Tibial nerve (tissue), 4 donors: Measurements from ENCODE around the gene OR13C9. TPM values are rescaled to one million over a fixed set of nuclear protein-coding genes. Genes with fewer than 3 reads are reported as not detected.
"Not testable (repeated sequence)": the region's sequence is repeated elsewhere in the genome, so short reads cannot be mapped to it uniquely, and the experiment has no call there.

Experiments used
- DNase-seq, 2 donors: peaks; one replicate each; pipeline ENCODE4 v3.0.0-alpha.2; 2019; ENCODE audit warnings: low spot score in 2 of 2
- H3K27ac ChIP-seq, 4 donors: fragments of 200-600 bp; sonication (generic) in 3 of 4; one replicate each; pipeline ENCODE4 v1.5.1; 2017 to 2019; ENCODE audit warnings: mild to moderate bottlenecking in 1 of 4
- H3K27me3 ChIP-seq, 2 donors: fragments of 200-600 bp; sonication (generic) in 1 of 2; one replicate each; pipeline versions ENCODE4 v1.5.1 to v1.6.0; 2017 to 2019
- H3K36me3 ChIP-seq, 3 donors: fragments of 200-600 bp; sonication (generic); one replicate each; pipeline ENCODE4 v1.5.1; 2018 to 2019
- H3K4me1 ChIP-seq, 4 donors: fragments of 200-600 bp; sonication (generic) in 3 of 4; one replicate each; pipeline ENCODE4 v1.5.1; 2017 to 2019
- H3K4me3 ChIP-seq, 4 donors: fragments of 200-600 bp; sonication (generic) in 3 of 4; one replicate each; pipeline ENCODE4 v1.5.1; 2017 to 2019; ENCODE audit warnings: mild to moderate bottlenecking in 1 of 4, moderate library complexity in 1 of 4
- H3K9me3 ChIP-seq, 4 donors: fragments of 200-600 bp; sonication (generic) in 3 of 4; one replicate each; pipeline ENCODE4 v1.5.1; 2017 to 2019
- EP300 ChIP-seq, 2 donors: sonication (generic); formaldehyde crosslinking; IDR thresholded peaks; one replicate each; pipeline ENCODE4 v1.6.1; 2017; ENCODE audit warnings: antibody characterized with exemption in 2 of 2, mild to moderate bottlenecking in 1 of 2
- POLR2A ChIP-seq, 2 donors: fragments of 450-650 bp; IDR thresholded peaks; one replicate each; pipeline ENCODE4 v1.6.1; 2017; ENCODE audit warnings: antibody characterized with exemption in 2 of 2, mild to moderate bottlenecking in 2 of 2, moderate library complexity in 2 of 2
- WGBS, 2 donors: methylation state at CpG; one replicate each; pipeline ENCODE4 v1.1.5; 2018; 5-methylcytosine and 5-hydroxymethylcytosine counted together
- total RNA-seq, 4 donors: library from RNA; depleted of rRNA; stranded (reverse); fragments of >200 nt; gene quantifications; one replicate each; pipeline ENCODE4 v1.1.0, GENCODE V29; 2016
- TF ChIP-seq, protein P1 (sequence below), 5 experiments: fragments of 200-600 bp in 3 of 5; fragments of 450-650 bp in 2 of 5; sonication (generic) in 3 of 5; IDR thresholded peaks; one replicate each; pipeline ENCODE4 v1.5.1; 2016 to 2019; ENCODE audit warnings: antibody characterized with exemption in 5 of 5, mild to moderate bottlenecking in 3 of 5, moderate library complexity in 2 of 5

Gene OR13C9, protein sequence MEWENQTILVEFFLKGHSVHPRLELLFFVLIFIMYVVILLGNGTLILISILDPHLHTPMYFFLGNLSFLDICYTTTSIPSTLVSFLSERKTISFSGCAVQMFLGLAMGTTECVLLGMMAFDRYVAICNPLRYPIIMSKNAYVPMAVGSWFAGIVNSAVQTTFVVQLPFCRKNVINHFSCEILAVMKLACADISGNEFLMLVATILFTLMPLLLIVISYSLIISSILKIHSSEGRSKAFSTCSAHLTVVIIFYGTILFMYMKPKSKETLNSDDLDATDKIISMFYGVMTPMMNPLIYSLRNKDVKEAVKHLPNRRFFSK
- total RNA-seq: not detected

GRCh38 chr9:104618104-104618503, at the start of gene OR13C9:
Gene OR13C9 (minus strand): TSS chr9:104618204. CDS start chr9:104618204, 0 bp downstream.
- no peak within 1 kb of the TSS for H3K27ac ChIP-seq
- 69 to 84% methylated on average over 2 of the region's 2 CpGs for WGBS, 2 donors

GRCh38 chr9:104658496-104659195, 40.6 kb upstream of the OR13C9 start:
- TF ChIP-seq, protein P1, sequence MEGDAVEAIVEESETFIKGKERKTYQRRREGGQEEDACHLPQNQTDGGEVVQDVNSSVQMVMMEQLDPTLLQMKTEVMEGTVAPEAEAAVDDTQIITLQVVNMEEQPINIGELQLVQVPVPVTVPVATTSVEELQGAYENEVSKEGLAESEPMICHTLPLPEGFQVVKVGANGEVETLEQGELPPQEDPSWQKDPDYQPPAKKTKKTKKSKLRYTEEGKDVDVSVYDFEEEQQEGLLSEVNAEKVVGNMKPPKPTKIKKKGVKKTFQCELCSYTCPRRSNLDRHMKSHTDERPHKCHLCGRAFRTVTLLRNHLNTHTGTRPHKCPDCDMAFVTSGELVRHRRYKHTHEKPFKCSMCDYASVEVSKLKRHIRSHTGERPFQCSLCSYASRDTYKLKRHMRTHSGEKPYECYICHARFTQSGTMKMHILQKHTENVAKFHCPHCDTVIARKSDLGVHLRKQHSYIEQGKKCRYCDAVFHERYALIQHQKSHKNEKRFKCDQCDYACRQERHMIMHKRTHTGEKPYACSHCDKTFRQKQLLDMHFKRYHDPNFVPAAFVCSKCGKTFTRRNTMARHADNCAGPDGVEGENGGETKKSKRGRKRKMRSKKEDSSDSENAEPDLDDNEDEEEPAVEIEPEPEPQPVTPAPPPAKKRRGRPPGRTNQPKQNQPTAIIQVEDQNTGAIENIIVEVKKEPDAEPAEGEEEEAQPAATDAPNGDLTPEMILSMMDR (IDR thresholded peaks at IDR 0.05): no peak
- no peak for TF ChIP-seq POLR2A (IDR thresholded peaks at IDR 0.05)
- no peak for TF ChIP-seq EP300 (IDR thresholded peaks at IDR 0.05)
- 57 to 64% methylated on average over 2 of the region's 2 CpGs for WGBS, 2 donors

More at GRCh38 chr9:104618104-104618503, at the start of gene OR13C9:
- Histone ChIP-seq H3K4me3 (no peak within 1 kb of the TSS), H3K9me3 (no peaks in the 10 kb centered on the region), H3K36me3 (no peaks in the 10 kb centered on the region), H3K27me3 (no peaks in the 10 kb centered on the region), H3K4me1 (no peaks in the 10 kb centered on the region)
- DNase-seq: no peak
- TF ChIP-seq EP300 (IDR thresholded peaks at IDR 0.05) (no peak), POLR2A (IDR thresholded peaks at IDR 0.05) (no peak)
- TF ChIP-seq, protein P1 (IDR thresholded peaks at IDR 0.05): no peak

GRCh38 chr9:104635456-104635855, 17.5 kb upstream of the OR13C9 start:
- H3K27me3 ChIP-seq: no peaks in the 10 kb centered on the region
- TF ChIP-seq, protein P1 (IDR thresholded peaks at IDR 0.05): no peak
- TF ChIP-seq POLR2A (IDR thresholded peaks at IDR 0.05): no peak
- no peak for TF ChIP-seq EP300 (IDR thresholded peaks at IDR 0.05)
- no peaks in the 10 kb centered on the region for H3K4me1 ChIP-seq
- no peak overlapping the region for H3K4me3 ChIP-seq
- peaks cover 0 to 40% (median 5%) of the 10 kb centered on the region in 4 donors for H3K9me3 ChIP-seq
- no peak overlapping the region for H3K27ac ChIP-seq
- DNase-seq: no peak
- no peaks in the 10 kb centered on the region for H3K36me3 ChIP-seq

More at GRCh38 chr9:104658496-104659195, 40.6 kb upstream of the OR13C9 start:
- no peak for DNase-seq
- H3K9me3 ChIP-seq: peaks cover 0 to 2% (median under 1%) of the 10 kb centered on the region in 4 donors
- no peak overlapping the region for H3K27ac ChIP-seq
- no peaks in the 10 kb centered on the region for H3K36me3 ChIP-seq
- no peaks in the 10 kb centered on the region for H3K4me1 ChIP-seq
- no peak overlapping the region for H3K4me3 ChIP-seq
- no peaks in the 10 kb centered on the region for H3K27me3 ChIP-seq

DNA sequence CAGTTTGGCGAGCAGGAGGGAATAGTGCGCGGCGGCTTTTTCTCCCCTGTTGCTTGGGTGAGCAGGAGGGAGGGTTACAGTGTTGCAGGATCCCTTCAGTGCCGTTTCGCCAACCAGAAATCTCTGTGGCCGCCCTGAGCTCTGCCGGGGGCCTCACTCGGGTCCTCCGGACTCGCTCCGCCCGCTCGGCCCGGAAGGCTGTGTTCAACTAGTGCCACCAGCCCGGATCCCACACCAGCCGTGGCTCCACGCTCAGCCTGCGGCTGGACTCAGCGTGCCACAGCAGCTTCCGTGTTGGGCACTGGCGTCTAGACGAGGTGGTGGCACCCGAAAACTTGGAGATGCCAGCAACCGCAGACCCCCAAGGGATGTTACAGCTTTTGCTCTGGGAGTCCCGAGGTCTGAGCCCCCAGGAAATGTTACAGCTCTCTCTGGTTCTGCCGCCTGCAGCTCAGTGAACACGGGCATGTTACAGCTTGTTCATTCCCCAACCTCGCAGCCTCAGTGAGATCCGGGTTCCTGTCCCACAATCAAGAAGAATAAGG, 16.0 kb upstream of the OR13C9 start:
- Histone ChIP-seq H3K27ac (no peak overlapping the region), H3K36me3 (no peaks in the 10 kb centered on the region), H3K9me3 (peaks cover 0 to 29% (median under 1%) of the 10 kb centered on the region in 4 donors), H3K27me3 (no peaks in the 10 kb centered on the region), H3K4me3 (no peak overlapping the region), H3K4me1 (no peaks in the 10 kb centered on the region)
- TF ChIP-seq, protein P1 (IDR thresholded peaks at IDR 0.05): no peak
- TF ChIP-seq EP300 (IDR thresholded peaks at IDR 0.05) (no peak), POLR2A (IDR thresholded peaks at IDR 0.05) (no peak)
- DNase-seq: no peak
- WGBS, 2 donors: 93 to 94% methylated on average over 13 to 30 of the region's 30 CpGs

GRCh38 chr9:104625964-104626363, 8.0 kb upstream of the OR13C9 start:
- not testable (repeated sequence) for DNase-seq, H3K27ac ChIP-seq, H3K9me3 ChIP-seq, H3K27me3 ChIP-seq, H3K4me1 ChIP-seq, H3K4me3 ChIP-seq, H3K36me3 ChIP-seq
